Urothelium cell line (cell line): ENCODE data around the gene C5orf58.
"Not testable (repeated sequence)": the region's sequence is repeated elsewhere in the genome, so short reads cannot be mapped to it uniquely, and the experiment has no call there.

Experiments
- DNase-seq: peaks from one replicate; pipeline ENCODE4 v3.0.0; 2011; ENCODE audit warnings: low spot score, mixed read lengths
- FAIRE-seq: peaks from 2 replicates; lab custom pipeline; 2011; peaks lifted over from hg19 to GRCh38; lab: Jason Lieb, UNC

The C5orf58 gene

GRCh38 chr5:170223360-170223759 lies 9.4 kb upstream of the C5orf58 start:
- DNase-seq (no peak), FAIRE-seq (no peak)

GRCh38 chr5:170223906-170224305 lies 8.9 kb upstream of the C5orf58 start:
- no peak for DNase-seq
- no peak for FAIRE-seq

GRCh38 chr5:170225326-170226128 lies 7.3 kb upstream of the C5orf58 start:
- FAIRE-seq: no peak
- peak; percentile 71 for DNase-seq

- DNase-seq (no peak), FAIRE-seq (no peak)
Measured at GRCh38 chr5:170226129-170226615, 6.6 kb upstream of the C5orf58 start.

- DNase-seq (no peak), FAIRE-seq (no peak)
Measured at GRCh38 chr5:170226661-170227060, 6.1 kb upstream of the C5orf58 start.

- DNase-seq: no peak
- no peak for FAIRE-seq
Measured at GRCh38 chr5:170228762-170229435, 3.9 kb upstream of the C5orf58 start.

- DNase-seq: no peak
- FAIRE-seq: no peak
Measured at GRCh38 chr5:170233358-170233892, 640 bp downstream of the C5orf58 start.

GRCh38 chr5:170235876-170236864 lies 3.4 kb downstream of the C5orf58 start:
- FAIRE-seq: no peak
- DNase-seq: no peak

GRCh38 chr5:170238456-170239196 lies 5.8 kb downstream of the C5orf58 start:
- FAIRE-seq (no peak), DNase-seq (no peak)

- not testable (repeated sequence) for DNase-seq, FAIRE-seq
Measured at GRCh38 chr5:170245436-170245835, 12.7 kb downstream of the C5orf58 start.

- no peak for DNase-seq
- no peak for FAIRE-seq
Measured at GRCh38 chr5:170246126-170246870, 13.5 kb downstream of the C5orf58 start.

- DNase-seq: no peak
- FAIRE-seq: no peak
Measured at GRCh38 chr5:170247363-170247762, 14.6 kb downstream of the C5orf58 start.

GRCh38 chr5:170248172-170248930 lies 15.6 kb downstream of the C5orf58 start:
- no peak for FAIRE-seq
- DNase-seq: no peak

GRCh38 chr5:170248931-170249227 lies 16.1 kb downstream of the C5orf58 start:
- not testable (repeated sequence) for FAIRE-seq, DNase-seq

GRCh38 chr5:170249355-170249754 lies 16.6 kb downstream of the C5orf58 start:
- no peak for FAIRE-seq
- DNase-seq: no peak

GRCh38 chr5:170250810-170251317 lies 18.1 kb downstream of the C5orf58 start:
- DNase-seq: no peak
- FAIRE-seq: no peak

- no peak for FAIRE-seq
Measured at GRCh38 chr5:170251462-170251861, 18.7 kb downstream of the C5orf58 start.

GRCh38 chr5:170252109-170252508 lies 19.3 kb downstream of the C5orf58 start:
- DNase-seq: no peak
- FAIRE-seq: no peak

More at GRCh38 chr5:170251462-170251861, 18.7 kb downstream of the C5orf58 start:
- DNase-seq: no peak
